BJ (cell line): ENCODE results near the gene SYMPK. TPM values are rescaled to one million over a fixed set of nuclear protein-coding genes. Genes with fewer than 3 reads are reported as not detected.

Experiments used
- CTCF ChIA-PET: fragments of 350-600 bp; formaldehyde crosslinking; extraction: SDS; loops from one replicate; lab custom pipeline; 2021; ENCODE audit warnings: antibody characterized with exemption, inconsistent platforms; lab: Yijun Ruan, JAX
- POLR2A ChIA-PET: fragments of 300-600 bp; sonication (Branson Sonifier 250); formaldehyde crosslinking; extraction: SDS; loops from one replicate; lab custom pipeline; 2021; ENCODE audit warnings: antibody characterized with exemption; lab: Charles Lee
- DNase-seq: peaks from one replicate; pipeline ENCODE4 v3.0.0-alpha.2; 2011; ENCODE audit warnings: low read depth
- H3K27me3 ChIP-seq: 2 replicates; pipeline ENCODE4 v1.6.0; 2011; ENCODE audit warnings: low read length; ENCODE audit not compliant: control insufficient read depth, insufficient read depth
- H3K36me3 ChIP-seq: 2 replicates; pipeline ENCODE4 v1.5.1; 2011; ENCODE audit warnings: low read length; ENCODE audit not compliant: control insufficient read depth, insufficient read depth
- H3K4me3 ChIP-seq: 2 replicates; pipeline ENCODE4 v1.5.1; 2011; ENCODE audit warnings: low read depth, mild to moderate bottlenecking, control low read depth, low read length
- CTCF ChIP-seq: IDR thresholded peaks from 2 replicates; pipeline ENCODE4 v1.5.1; 2011; ENCODE audit warnings: low read depth, mild to moderate bottlenecking, control low read depth, inconsistent platforms, low read length, moderate library complexity; ENCODE audit not compliant: insufficient read depth
- polyA plus RNA-seq: library from polyadenylated mRNA; depleted of rRNA; stranded (reverse); fragments of >200 nt; gene quantifications from 2 replicates; pipeline ENCODE4 v1.2.3, GENCODE V29; 2011

The SYMPK gene
- polyA plus RNA-seq, 1 experiment, result 60.2 TPM

GRCh38 chr19:45773384-45773783, 89.6 kb downstream of the SYMPK start:
- ChIA-PET CTCF (interaction anchor here (0.7 to 7.7 kb wide), 5 partner anchors 9 to 183 kb away, joined by 3 to 154 read pairs (median 5); partner anchors contain the start of genes DMPK and QPCTL), POLR2A (interaction anchor here (0.5 kb wide), 1 partner anchor 9 kb away, joined by 3 read pairs; the partner anchor contains the start of gene DMPK)
- Histone ChIP-seq H3K27me3 (no peaks in the 10 kb centered on the region), H3K4me3 (no peak overlapping the region), H3K36me3 (peaks cover 48% of the 10 kb centered on the region)
- TF ChIP-seq CTCF, result no peak
- DNase-seq, result no peak

- H3K4me3 ChIP-seq, result no peak overlapping the region
- TF ChIP-seq CTCF, result no peak
- DNase-seq, result no peak
- peaks cover 44% of the 10 kb centered on the region for H3K36me3 ChIP-seq
- ChIA-PET CTCF (interaction anchor here (0.7 to 7.7 kb wide), 6 partner anchors 10 to 182 kb away, joined by 3 to 154 read pairs (median 8); partner anchors contain the start of genes DMPK, QPCTL and RSPH6A), POLR2A (interaction anchor here (0.5 kb wide), 1 partner anchor 10 kb away, joined by 3 read pairs; the partner anchor contains the start of gene DMPK)
- no peaks in the 10 kb centered on the region for H3K27me3 ChIP-seq
Measured at GRCh38 chr19:45772912-45773311, 90.0 kb downstream of the SYMPK start.

GRCh38 chr19:45772130-45772840, 90.7 kb downstream of the SYMPK start:
- no peak for TF ChIP-seq CTCF
- POLR2A ChIA-PET, result interaction anchor here (0.6 kb wide), 2 partner anchors 9 to 206 kb away, joined by 3 to 4 read pairs; no protein-coding TSS in a partner anchor
- Histone ChIP-seq H3K4me3 (no peak overlapping the region), H3K36me3 (peaks cover 37% of the 10 kb centered on the region), H3K27me3 (no peaks in the 10 kb centered on the region)
- CTCF ChIA-PET, result interaction anchor here (1.0 to 7.7 kb wide), 4 partner anchors 10 to 92 kb away, joined by 3 to 154 read pairs (median 18); partner anchors contain the start of genes DMPK and RSPH6A
- DNase-seq, result no peak

- CTCF ChIA-PET, result interaction anchor here (1.0 to 7.7 kb wide), 8 partner anchors 10 to 111 kb away, joined by 3 to 154 read pairs (median 10); partner anchors contain the start of genes DMPK, DMWD and RSPH6A
- Histone ChIP-seq H3K27me3 (no peaks in the 10 kb centered on the region), H3K36me3 (peaks cover 30% of the 10 kb centered on the region), H3K4me3 (no peak overlapping the region)
- POLR2A ChIA-PET, result interaction anchor here (0.6 to 1.0 kb wide), 3 partner anchors 9 to 206 kb away, joined by 3 to 6 read pairs (median 4); no protein-coding TSS in a partner anchor
- DNase-seq, result no peak
- no peak for TF ChIP-seq CTCF
Measured at GRCh38 chr19:45771311-45771933, 91.5 kb downstream of the SYMPK start.
